HCT116 (cell line): ENCODE measurements around the gene TYR.

Source experiments
- CTCF ChIP-seq, 3 experiments: fragments of 200-600 bp in 1 of 3; sonication (generic) in 1 of 3; IDR thresholded peaks in 2 of 3; conservative IDR thresholded peaks in 1 of 3; 2 replicates each; pipeline ENCODE4 v1.5.1; 2012 to 2017; ENCODE audit warnings: low read depth in 2 of 3, low read length in 2 of 3, antibody characterized with exemption in 1 of 3, borderline replicate concordance in 1 of 3, control low read depth in 1 of 3, mild to moderate bottlenecking in 1 of 3, mixed read lengths in 1 of 3, mixed run types in 1 of 3, moderate library complexity in 1 of 3; ENCODE audit not compliant: insufficient read depth in 1 of 3
- FOSL1 ChIP-seq: IDR thresholded peaks from 2 replicates; pipeline ENCODE4 v1.6.1; 2012; ENCODE audit warnings: low read depth
- JUND ChIP-seq: IDR thresholded peaks from 2 replicates; pipeline ENCODE4 v1.6.1; 2012
- POLR2A ChIP-seq: IDR thresholded peaks from 2 replicates; pipeline ENCODE4 v1.7.0; 2011; ENCODE audit warnings: borderline replicate concordance; ENCODE audit not compliant: insufficient read depth, insufficient read length; ENCODE audit errors: extremely low read depth
- SIN3A ChIP-seq: IDR thresholded peaks from 2 replicates; pipeline ENCODE4 v1.6.1; 2012; ENCODE audit warnings: low read depth
- SP1 ChIP-seq: IDR thresholded peaks from 2 replicates; pipeline ENCODE4 v1.6.1; 2012; ENCODE audit warnings: low read depth
- YY1 ChIP-seq: IDR thresholded peaks from 2 replicates; pipeline ENCODE4 v1.6.1; 2011; ENCODE audit warnings: low read length, low read depth, moderate library complexity, mild to moderate bottlenecking; ENCODE audit not compliant: insufficient replicate concordance; ENCODE audit errors: extremely low read depth

- no peak for TF ChIP-seq CTCF (IDR thresholded peaks at IDR 0.05 in 2 of 3, conservative IDR thresholded peaks at IDR 0.05 in 1 of 3; ENCODE audit: borderline replicate concordance in 1 of 3, insufficient read depth in 1 of 3, low read depth in 2 of 3, low read length in 2 of 3)
- no peak for TF ChIP-seq YY1
- TF ChIP-seq FOSL1: no peak
- no peak for TF ChIP-seq SIN3A
- no peak for TF ChIP-seq POLR2A
- no peak for TF ChIP-seq JUND
- TF ChIP-seq SP1: no peak
Measured at GRCh38 chr11:89147229-89147628, 30.4 kb upstream of the TYR start.
